Type B pancreatic cell (in vitro differentiated cells): ENCODE measurements around the gene LAPTM5. TPM values are rescaled to one million over a fixed set of nuclear protein-coding genes. Genes with fewer than 3 reads are reported as not detected.
"Not testable (repeated sequence)": the region's sequence is repeated elsewhere in the genome, so short reads cannot be mapped to it uniquely, and the experiment has no call there.

Experiments
- DNase-seq: peaks from one replicate; pipeline ENCODE4 v3.0.0; 2021; ENCODE audit warnings: mixed read lengths; ENCODE audit not compliant: unreplicated experiment; ENCODE audit errors: extremely low spot score
- H3K27ac Mint-ChIP-seq: 2 replicates; pipeline ENCODE4 v1.8.0; 2021; ENCODE audit warnings: mild to moderate bottlenecking, mixed read lengths
- H3K27me3 Mint-ChIP-seq: 2 replicates; pipeline ENCODE4 v1.8.0; 2021; ENCODE audit warnings: mixed read lengths
- H3K36me3 Mint-ChIP-seq: 2 replicates; pipeline ENCODE4 v1.8.0; 2021; ENCODE audit warnings: mixed read lengths
- H3K4me1 Mint-ChIP-seq: one replicate; pipeline ENCODE4 v1.8.0; 2021; ENCODE audit warnings: mixed read lengths; ENCODE audit not compliant: unreplicated experiment
- H3K4me3 Mint-ChIP-seq: 2 replicates; pipeline ENCODE4 v1.8.0; 2021; ENCODE audit warnings: mild to moderate bottlenecking, mixed read lengths
- H3K9me3 Mint-ChIP-seq: 2 replicates; pipeline ENCODE4 v1.8.0; 2021; ENCODE audit warnings: mixed read lengths
- CTCF ChIP-seq: fragments of 200-600 bp; sonication (generic); conservative IDR thresholded peaks from 2 replicates; pipeline ENCODE4 v1.5.0; 2021; ENCODE audit warnings: antibody characterized with exemption, mild to moderate bottlenecking
- total RNA-seq: library from RNA; stranded (reverse); gene quantifications from 2 replicates; pipeline ENCODE4 v1.2.1, GENCODE V29; 2021; ENCODE audit warnings: low replicate concordance

LAPTM5 gene
- total RNA-seq, 1 donor from 2014 or later, result 0.24 TPM

GRCh38 chr1:30691480-30691879 lies 66.1 kb downstream of the LAPTM5 start:
- no peaks in the 10 kb centered on the region for H3K9me3 Mint-ChIP-seq

GRCh38 chr1:30689901-30690645 lies 67.5 kb downstream of the LAPTM5 start:
- Mint-ChIP-seq H3K4me3 (peak overlapping the region; percentile 42), H3K9me3 (no peaks in the 10 kb centered on the region), H3K27me3 (peaks cover 34% of the 10 kb centered on the region), H3K36me3 (no peaks in the 10 kb centered on the region), H3K4me1 (peaks cover 32% of the 10 kb centered on the region), H3K27ac (peak overlapping the region; percentile 18)
- no peak for DNase-seq
- no peak for TF ChIP-seq CTCF

More at GRCh38 chr1:30691480-30691879, 66.1 kb downstream of the LAPTM5 start:
- H3K36me3 Mint-ChIP-seq, result no peaks in the 10 kb centered on the region
- no peak for TF ChIP-seq CTCF
- peaks cover 32% of the 10 kb centered on the region for H3K4me1 Mint-ChIP-seq
- H3K27ac Mint-ChIP-seq, result no peak overlapping the region
- no peak overlapping the region for H3K4me3 Mint-ChIP-seq
- peaks cover 30% of the 10 kb centered on the region for H3K27me3 Mint-ChIP-seq
- DNase-seq, result no peak

GRCh38 chr1:30688920-30689794 lies 68.4 kb downstream of the LAPTM5 start:
- Mint-ChIP-seq H3K27me3 (peaks cover 43% of the 10 kb centered on the region), H3K4me1 (peaks cover 32% of the 10 kb centered on the region), H3K4me3 (no peak overlapping the region), H3K9me3 (no peaks in the 10 kb centered on the region), H3K27ac (no peak overlapping the region), H3K36me3 (no peaks in the 10 kb centered on the region)
- no peak for TF ChIP-seq CTCF
- no peak for DNase-seq

- not testable (repeated sequence) for H3K36me3 Mint-ChIP-seq, H3K9me3 Mint-ChIP-seq, H3K4me3 Mint-ChIP-seq, H3K27ac Mint-ChIP-seq, DNase-seq
- Mint-ChIP-seq H3K4me1 (peaks cover 32% of the 10 kb centered on the region), H3K27me3 (peaks cover 50% of the 10 kb centered on the region)
These were observed 69.1 kb downstream of the LAPTM5 start for GRCh38 chr1:30688516-30688915.

- H3K9me3 Mint-ChIP-seq, result no peaks in the 10 kb centered on the region
These were observed 69.7 kb downstream of the LAPTM5 start for GRCh38 chr1:30687886-30688285.

More at GRCh38 chr1:30687886-30688285, 69.7 kb downstream of the LAPTM5 start:
- Mint-ChIP-seq H3K36me3 (no peaks in the 10 kb centered on the region), H3K4me3 (no peak overlapping the region), H3K4me1 (peaks cover 32% of the 10 kb centered on the region), H3K27ac (no peak overlapping the region), H3K27me3 (peaks cover 53% of the 10 kb centered on the region)
- TF ChIP-seq CTCF, result no peak
- DNase-seq, result no peak
